Measurements from ENCODE around the gene HSH2D. TPM values are rescaled to one million over a fixed set of nuclear protein-coding genes. Genes with fewer than 3 reads are reported as not detected.

The HSH2D gene
- total RNA-seq, 1 donor from 2014 or later: not detected

DNA sequence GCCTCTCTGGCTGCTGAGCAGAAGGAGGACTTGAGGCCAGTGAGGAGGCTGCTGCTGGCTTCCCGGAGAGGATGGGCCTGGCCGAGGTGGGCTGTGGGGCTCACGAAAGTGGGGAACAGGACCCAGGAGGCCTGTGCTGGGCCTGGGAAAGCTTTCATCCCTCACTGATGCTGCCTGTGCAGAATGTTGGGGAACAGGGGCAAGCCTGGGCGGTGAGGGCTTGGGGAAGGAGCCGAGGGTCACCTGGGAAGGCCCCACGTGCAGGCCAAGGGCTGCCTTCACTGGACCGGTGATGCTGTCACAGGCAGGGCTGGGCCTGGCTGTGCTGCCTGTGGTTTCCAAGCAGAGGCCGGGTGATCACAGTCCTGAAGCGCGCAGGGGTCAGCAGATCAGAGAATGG, 63.6 kb downstream of the HSH2D start:
- peaks cover 44% of the 10 kb centered on the region for H3K36me3 Mint-ChIP-seq
- no peak overlapping the region for H3K4me3 Mint-ChIP-seq
- no peak for TF ChIP-seq EZH2 (IDR thresholded peaks at IDR 0.05)
- no peak for TF ChIP-seq CTCF (IDR thresholded peaks at IDR 0.05)
- TF ChIP-seq EZH2phosphoT487 (IDR thresholded peaks at IDR 0.05): no peak
- H3K27me3 ChIP-seq: no peaks in the 10 kb centered on the region
- H3F3A ChIP-seq (ENCODE audit: low read depth): no peaks in the 10 kb centered on the region
- H3K27ac Mint-ChIP-seq: no peak overlapping the region
- no peak overlapping the region for H3K4me2 ChIP-seq
- H3K4me3 ChIP-seq: no peak overlapping the region
- no peaks in the 10 kb centered on the region for H3K27me3 Mint-ChIP-seq (ENCODE audit: insufficient read depth, low read depth)
- H3K4me1 ChIP-seq: no peaks in the 10 kb centered on the region
- H3K9ac ChIP-seq: no peak overlapping the region
- H3K27ac ChIP-seq: no peak overlapping the region
- DNase-seq (ENCODE audit: low spot score): no peak
- peaks cover 7% of the 10 kb centered on the region for H3K9me3 Mint-ChIP-seq
- no peak overlapping the region for H2AFZ ChIP-seq (replicated peaks)
- no peaks in the 10 kb centered on the region for H4K20me1 ChIP-seq (ENCODE audit: low read depth)
- no peaks in the 10 kb centered on the region for H3K79me2 ChIP-seq (ENCODE audit: low read depth)
- peaks cover under 1% of the 10 kb centered on the region for H3K4me1 Mint-ChIP-seq
- H3K36me3 ChIP-seq: no peaks in the 10 kb centered on the region
- H3K9me3 ChIP-seq (ENCODE audit: low read depth): no peaks in the 10 kb centered on the region

- H3K4me1 Mint-ChIP-seq: peaks cover 5% of the 10 kb centered on the region
- TF ChIP-seq CTCF (IDR thresholded peaks at IDR 0.05) (no peak), EZH2 (IDR thresholded peaks at IDR 0.05) (no peak), EZH2phosphoT487 (IDR thresholded peaks at IDR 0.05) (no peak)
These were observed 64.1 kb downstream of the HSH2D start for GRCh38 chr19:16207490-16208025.

More at GRCh38 chr19:16207490-16208025, 64.1 kb downstream of the HSH2D start:
- Histone ChIP-seq H3K27me3 (no peaks in the 10 kb centered on the region), H2AFZ (replicated peaks) (no peak overlapping the region), H3K9ac (no peak overlapping the region), H3K4me1 (no peaks in the 10 kb centered on the region), H3K4me3 (no peak overlapping the region), H3K27ac (no peak overlapping the region), H3K4me2 (no peak overlapping the region), H3K9me3 (ENCODE audit: low read depth) (no peaks in the 10 kb centered on the region), H3F3A (ENCODE audit: low read depth) (no peaks in the 10 kb centered on the region), H3K36me3 (no peaks in the 10 kb centered on the region), H3K79me2 (ENCODE audit: low read depth) (peaks cover under 1% of the 10 kb centered on the region), H4K20me1 (ENCODE audit: low read depth) (no peaks in the 10 kb centered on the region)
- Mint-ChIP-seq H3K36me3 (peaks cover 45% of the 10 kb centered on the region), H3K27me3 (ENCODE audit: insufficient read depth, low read depth) (no peaks in the 10 kb centered on the region), H3K9me3 (peaks cover 10% of the 10 kb centered on the region), H3K27ac (no peak overlapping the region), H3K4me3 (no peak overlapping the region)
- no peak for DNase-seq (ENCODE audit: low spot score)

Small RNAs within 50 kb of the gene (small RNA-seq; reads per million reads assigned to genes)
- not detected for gene RF00017

Other genes with a start within 250 kb of the HSH2D start
- not detected in 2 replicates for gene CYP4F2, start 245.6 kb upstream of the HSH2D start, total RNA-seq (ENCODE audit: low replicate concordance)
- not detected in 2 replicates for gene CYP4F11, start 209.2 kb upstream of the HSH2D start, total RNA-seq (ENCODE audit: low replicate concordance)
- gene OR10H4, start 194.7 kb upstream of the HSH2D start, total RNA-seq (ENCODE audit: low replicate concordance): not detected in 2 replicates
- 446 and 535 TPM in 2 replicates for gene TPM4, start 67.2 kb upstream of the HSH2D start, total RNA-seq (ENCODE audit: low replicate concordance)
- gene RAB8A, start 31.8 kb upstream of the HSH2D start, total RNA-seq (ENCODE audit: low replicate concordance): 39.2 and 61.7 TPM in 2 replicates
- not detected in 2 replicates for gene CIB3, start 29.8 kb downstream of the HSH2D start, total RNA-seq (ENCODE audit: low replicate concordance)
- gene FAM32A, start 41.7 kb downstream of the HSH2D start, total RNA-seq (ENCODE audit: low replicate concordance): 137 and 139 TPM in 2 replicates
- gene AP1M1, start 54.2 kb downstream of the HSH2D start, total RNA-seq (ENCODE audit: low replicate concordance): 26.5 and 53.3 TPM in 2 replicates
- not detected in 2 replicates for gene KLF2, start 181.1 kb downstream of the HSH2D start, total RNA-seq (ENCODE audit: low replicate concordance)

Measured in neural progenitor cell (in vitro differentiated cells).